NCI-H774 (cell line): ENCODE data around the gene PPP2R5A.
"Not testable (repeated sequence)": the region's sequence is repeated elsewhere in the genome, so short reads cannot be mapped to it uniquely, and the experiment has no call there.

ENCODE experiments used
- DNase-seq: peaks from one replicate; lab custom pipeline; 2025; lab: John Stamatoyannopoulos, UW

The PPP2R5A gene

GRCh38 chr1:212355230-212355969, 70.2 kb downstream of the PPP2R5A start:
- DNase-seq = no peak

- no peak for DNase-seq
Observed at GRCh38 chr1:212359794-212360479, 74.7 kb downstream of the PPP2R5A start.

- no peak for DNase-seq
Observed at GRCh38 chr1:212364985-212365384, 79.8 kb downstream of the PPP2R5A start.

- no peak for DNase-seq
Observed at GRCh38 chr1:212366901-212367300, 81.7 kb downstream of the PPP2R5A start.

GRCh38 chr1:212367474-212368072, 82.4 kb downstream of the PPP2R5A start:
- no peak for DNase-seq

GRCh38 chr1:212368073-212368484, 82.9 kb downstream of the PPP2R5A start:
- peak; percentile 38 for DNase-seq

GRCh38 chr1:212375986-212376385, 90.8 kb downstream of the PPP2R5A start:
- no peak for DNase-seq

GRCh38 chr1:212377644-212378043, 92.4 kb downstream of the PPP2R5A start:
- no peak for DNase-seq

- no peak for DNase-seq
Observed at GRCh38 chr1:212379366-212379765, 94.2 kb downstream of the PPP2R5A start.

- no peak for DNase-seq
Observed at GRCh38 chr1:212381397-212382035, 96.3 kb downstream of the PPP2R5A start.

- DNase-seq = no peak
Observed at GRCh38 chr1:212386029-212386428, 100.8 kb downstream of the PPP2R5A start.

- no peak for DNase-seq
Observed at GRCh38 chr1:212388985-212389716, 103.9 kb downstream of the PPP2R5A start.

GRCh38 chr1:212395678-212396437, 110.6 kb downstream of the PPP2R5A start:
- DNase-seq = not testable (repeated sequence)

GRCh38 chr1:212396638-212397037, 111.4 kb downstream of the PPP2R5A start:
- no peak for DNase-seq

- no peak for DNase-seq
Observed at GRCh38 chr1:212397171-212397570, 112.0 kb downstream of the PPP2R5A start.

- no peak for DNase-seq
Observed at GRCh38 chr1:212401042-212401441, 115.8 kb downstream of the PPP2R5A start.

- DNase-seq = no peak
Observed at GRCh38 chr1:212401838-212402582, 116.8 kb downstream of the PPP2R5A start.

- DNase-seq = no peak
Observed at GRCh38 chr1:212402666-212403321, 117.6 kb downstream of the PPP2R5A start.

GRCh38 chr1:212410231-212410820, 125.1 kb downstream of the PPP2R5A start:
- no peak for DNase-seq
